Stimulated activated memory B cell treated with anti-CD40 and anti-IgM and Interleukin-4, amounts not matched to agents 10 μg/mL and 1 μg/mL and 100 μg/mL, for 72 hours (primary cell): Measurements from ENCODE around the gene USH2A.

Source experiments
- ATAC-seq: fragments of 150-1000 bp; cut with Tn5 transposase; 2 replicates; pipeline ENCODE4 v1.10.0; 2021
- H3K27ac Mint-ChIP-seq: one replicate; pipeline ENCODE4 v1.8.0; 2022; ENCODE audit warnings: mild to moderate bottlenecking, mixed read lengths
- H3K27me3 Mint-ChIP-seq: one replicate; pipeline ENCODE4 v1.8.0; 2022; ENCODE audit warnings: mixed read lengths
- H3K36me3 Mint-ChIP-seq: one replicate; pipeline ENCODE4 v1.8.0; 2022; ENCODE audit warnings: mixed read lengths
- H3K4me1 Mint-ChIP-seq: one replicate; pipeline ENCODE4 v1.8.0; 2022; ENCODE audit warnings: mixed read lengths
- H3K4me3 Mint-ChIP-seq: one replicate; pipeline ENCODE4 v1.8.0; 2022; ENCODE audit warnings: mild to moderate bottlenecking, moderate library complexity, mixed read lengths
- H3K9me3 Mint-ChIP-seq: one replicate; pipeline ENCODE4 v1.8.0; 2022; ENCODE audit warnings: mixed read lengths

Gene USH2A

GRCh38 chr1:215875236-215875635 is 548.0 kb downstream of the USH2A start:
- Mint-ChIP-seq H3K27me3 (no peaks in the 10 kb centered on the region), H3K9me3 (peaks cover 3% of the 10 kb centered on the region), H3K36me3 (no peaks in the 10 kb centered on the region), H3K4me3 (no peak overlapping the region), H3K27ac (no peak overlapping the region), H3K4me1 (no peaks in the 10 kb centered on the region)
- no peak for ATAC-seq

GRCh38 chr1:215872658-215873057 is 550.6 kb downstream of the USH2A start:
- H3K36me3 Mint-ChIP-seq = no peaks in the 10 kb centered on the region

GRCh38 chr1:215868500-215868899 is 554.7 kb downstream of the USH2A start:
- no peak overlapping the region for H3K27ac Mint-ChIP-seq
- no peaks in the 10 kb centered on the region for H3K9me3 Mint-ChIP-seq
- H3K36me3 Mint-ChIP-seq = no peaks in the 10 kb centered on the region
- H3K4me3 Mint-ChIP-seq = no peak overlapping the region
- no peaks in the 10 kb centered on the region for H3K27me3 Mint-ChIP-seq
- H3K4me1 Mint-ChIP-seq = no peaks in the 10 kb centered on the region
- no peak for ATAC-seq

More at GRCh38 chr1:215872658-215873057, 550.6 kb downstream of the USH2A start:
- Mint-ChIP-seq H3K4me3 (no peak overlapping the region), H3K27me3 (no peaks in the 10 kb centered on the region), H3K9me3 (no peaks in the 10 kb centered on the region), H3K27ac (no peak overlapping the region), H3K4me1 (no peaks in the 10 kb centered on the region)
- no peak for ATAC-seq

- Mint-ChIP-seq H3K9me3 (peaks cover 5% of the 10 kb centered on the region), H3K36me3 (no peaks in the 10 kb centered on the region), H3K4me3 (no peak overlapping the region), H3K27me3 (no peaks in the 10 kb centered on the region), H3K27ac (no peak overlapping the region), H3K4me1 (no peaks in the 10 kb centered on the region)
- ATAC-seq = no peak
Measured at GRCh38 chr1:215865060-215865459, 558.2 kb downstream of the USH2A start.

- no peak for ATAC-seq
- no peaks in the 10 kb centered on the region for H3K27me3 Mint-ChIP-seq
Measured at GRCh38 chr1:215863796-215864195, 559.5 kb downstream of the USH2A start.

DNA sequence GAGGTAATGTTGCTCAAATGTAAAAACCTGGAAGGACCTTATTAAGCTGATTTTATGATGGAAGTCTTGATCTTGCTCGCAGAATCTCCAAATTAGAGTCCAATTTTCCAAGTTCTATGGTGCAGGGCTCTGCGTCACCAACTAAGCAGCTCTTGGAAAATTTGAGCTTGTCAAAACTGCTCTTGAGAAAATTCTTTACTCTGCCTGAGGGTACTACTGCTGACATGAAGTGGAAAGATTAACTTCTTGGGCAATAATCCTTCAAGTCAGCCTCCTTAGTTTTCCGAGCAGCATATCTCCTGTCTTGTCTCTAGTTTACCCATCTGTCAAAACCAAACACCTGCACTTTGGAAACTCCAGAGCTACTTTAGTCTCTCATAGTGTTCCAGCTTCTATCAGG is 562.4 kb downstream of the USH2A start:
- Mint-ChIP-seq H3K9me3 (peaks cover 8% of the 10 kb centered on the region), H3K27me3 (no peaks in the 10 kb centered on the region), H3K4me3 (no peak overlapping the region), H3K27ac (no peak overlapping the region), H3K36me3 (no peaks in the 10 kb centered on the region), H3K4me1 (no peaks in the 10 kb centered on the region)
- no peak for ATAC-seq

More at GRCh38 chr1:215863796-215864195, 559.5 kb downstream of the USH2A start:
- no peaks in the 10 kb centered on the region for H3K4me1 Mint-ChIP-seq
- no peaks in the 10 kb centered on the region for H3K36me3 Mint-ChIP-seq
- peaks cover 5% of the 10 kb centered on the region for H3K9me3 Mint-ChIP-seq
- no peak overlapping the region for H3K27ac Mint-ChIP-seq
- no peak overlapping the region for H3K4me3 Mint-ChIP-seq

- H3K9me3 Mint-ChIP-seq = peaks cover 3% of the 10 kb centered on the region
Measured at GRCh38 chr1:215857317-215857716, 565.9 kb downstream of the USH2A start.

GRCh38 chr1:215845234-215845891 is 577.9 kb downstream of the USH2A start:
- peaks cover 3% of the 10 kb centered on the region for H3K9me3 Mint-ChIP-seq
- H3K36me3 Mint-ChIP-seq = no peaks in the 10 kb centered on the region
- ATAC-seq = no peak
- H3K4me1 Mint-ChIP-seq = no peaks in the 10 kb centered on the region
- H3K27me3 Mint-ChIP-seq = no peaks in the 10 kb centered on the region
- no peak overlapping the region for H3K4me3 Mint-ChIP-seq
- H3K27ac Mint-ChIP-seq = no peak overlapping the region

More at GRCh38 chr1:215857317-215857716, 565.9 kb downstream of the USH2A start:
- H3K27me3 Mint-ChIP-seq = no peaks in the 10 kb centered on the region
- no peak overlapping the region for H3K27ac Mint-ChIP-seq
- H3K4me1 Mint-ChIP-seq = no peaks in the 10 kb centered on the region
- H3K36me3 Mint-ChIP-seq = no peaks in the 10 kb centered on the region
- ATAC-seq = no peak
- no peak overlapping the region for H3K4me3 Mint-ChIP-seq

GRCh38 chr1:215844777-215845176 is 578.5 kb downstream of the USH2A start:
- Mint-ChIP-seq H3K27ac (no peak overlapping the region), H3K4me1 (no peaks in the 10 kb centered on the region), H3K4me3 (no peak overlapping the region), H3K27me3 (no peaks in the 10 kb centered on the region), H3K9me3 (peaks cover 3% of the 10 kb centered on the region), H3K36me3 (no peaks in the 10 kb centered on the region)
- no peak for ATAC-seq

GRCh38 chr1:215844266-215844665 is 579.0 kb downstream of the USH2A start:
- ATAC-seq = no peak
- no peaks in the 10 kb centered on the region for H3K36me3 Mint-ChIP-seq
- H3K27me3 Mint-ChIP-seq = no peaks in the 10 kb centered on the region
- H3K9me3 Mint-ChIP-seq = peaks cover 3% of the 10 kb centered on the region
- no peak overlapping the region for H3K4me3 Mint-ChIP-seq
- H3K4me1 Mint-ChIP-seq = no peaks in the 10 kb centered on the region
- H3K27ac Mint-ChIP-seq = no peak overlapping the region

- H3K4me3 Mint-ChIP-seq = no peak overlapping the region
- ATAC-seq = no peak
- H3K27me3 Mint-ChIP-seq = no peaks in the 10 kb centered on the region
- H3K4me1 Mint-ChIP-seq = no peaks in the 10 kb centered on the region
- peaks cover 3% of the 10 kb centered on the region for H3K9me3 Mint-ChIP-seq
- no peaks in the 10 kb centered on the region for H3K36me3 Mint-ChIP-seq
- H3K27ac Mint-ChIP-seq = no peak overlapping the region
Measured at GRCh38 chr1:215842905-215843304, 580.3 kb downstream of the USH2A start.

GRCh38 chr1:215835951-215836350 is 587.3 kb downstream of the USH2A start:
- Mint-ChIP-seq H3K36me3 (no peaks in the 10 kb centered on the region), H3K27me3 (no peaks in the 10 kb centered on the region), H3K9me3 (peaks cover 6% of the 10 kb centered on the region), H3K27ac (no peak overlapping the region), H3K4me1 (no peaks in the 10 kb centered on the region), H3K4me3 (no peak overlapping the region)
- ATAC-seq = no peak

DNA sequence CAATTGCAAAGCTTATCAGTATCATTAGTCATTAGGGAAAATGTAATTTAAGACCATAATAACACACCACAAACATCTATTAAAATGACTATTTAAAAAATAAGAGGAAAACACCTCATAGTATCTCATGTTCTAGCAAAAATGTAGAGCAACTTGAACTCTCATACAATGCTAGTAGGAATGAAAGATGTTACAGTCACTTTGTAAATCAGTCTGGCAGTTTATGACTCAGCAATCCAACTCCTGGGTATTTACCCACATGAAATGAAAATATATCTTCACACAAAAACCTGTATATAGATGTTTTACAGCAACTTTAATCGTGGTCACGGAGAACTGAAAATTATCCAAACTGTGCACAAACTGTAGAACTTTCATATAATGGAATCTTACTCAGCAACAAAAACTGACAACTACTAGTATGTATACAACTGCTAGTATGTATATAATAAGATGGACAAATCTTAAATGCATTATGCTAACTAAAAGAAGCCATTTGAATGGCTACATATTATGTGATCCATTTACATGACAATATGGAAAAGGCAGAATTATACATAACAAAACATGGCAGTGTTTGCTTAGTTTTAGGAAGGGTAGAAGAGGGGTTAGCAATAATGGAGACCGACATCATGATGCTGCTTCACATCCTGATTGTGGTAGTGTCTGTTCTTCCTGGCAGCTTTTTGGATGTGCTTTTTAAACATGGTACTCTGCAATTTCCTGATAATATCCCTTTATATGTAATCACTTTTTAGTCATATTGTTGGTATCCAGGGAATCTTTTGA is 589.1 kb downstream of the USH2A start:
- Mint-ChIP-seq H3K9me3 (peaks cover 6% of the 10 kb centered on the region), H3K4me3 (no peak overlapping the region), H3K27ac (no peak overlapping the region), H3K27me3 (no peaks in the 10 kb centered on the region), H3K4me1 (no peaks in the 10 kb centered on the region), H3K36me3 (no peaks in the 10 kb centered on the region)
- no peak for ATAC-seq

- ATAC-seq = no peak
- Mint-ChIP-seq H3K4me3 (no peak overlapping the region), H3K4me1 (no peaks in the 10 kb centered on the region)
Measured at GRCh38 chr1:215830226-215830810, 592.9 kb downstream of the USH2A start.

GRCh38 chr1:215825056-215825455 is 598.2 kb downstream of the USH2A start:
- Mint-ChIP-seq H3K27me3 (no peaks in the 10 kb centered on the region), H3K9me3 (peaks cover 8% of the 10 kb centered on the region), H3K36me3 (no peaks in the 10 kb centered on the region), H3K4me3 (no peak overlapping the region), H3K4me1 (no peaks in the 10 kb centered on the region), H3K27ac (no peak overlapping the region)
- ATAC-seq = no peak

More at GRCh38 chr1:215830226-215830810, 592.9 kb downstream of the USH2A start:
- Mint-ChIP-seq H3K27me3 (no peaks in the 10 kb centered on the region), H3K27ac (no peak overlapping the region), H3K9me3 (peaks cover 6% of the 10 kb centered on the region), H3K36me3 (no peaks in the 10 kb centered on the region)

GRCh38 chr1:215824245-215824644 is 599.0 kb downstream of the USH2A start:
- Mint-ChIP-seq H3K4me1 (no peaks in the 10 kb centered on the region), H3K27me3 (no peaks in the 10 kb centered on the region), H3K36me3 (no peaks in the 10 kb centered on the region), H3K9me3 (peaks cover 8% of the 10 kb centered on the region), H3K4me3 (no peak overlapping the region), H3K27ac (no peak overlapping the region)
- ATAC-seq = no peak
